Fibroblast of skin of left biceps (primary cell): ENCODE results near the gene MED13.
"Not testable (repeated sequence)": the region's sequence is repeated elsewhere in the genome, so short reads cannot be mapped to it uniquely, and the experiment has no call there.

Experiments
- DNase-seq, 2 experiments: peaks; one replicate each; pipeline ENCODE4 v3.0.0-alpha.2; 2013; ENCODE audit warnings: low read depth in 2 of 2

The MED13 gene

GRCh38 chr17:61907361-61907760 is 157.7 kb downstream of the MED13 start:
- DNase-seq = no peak

DNA sequence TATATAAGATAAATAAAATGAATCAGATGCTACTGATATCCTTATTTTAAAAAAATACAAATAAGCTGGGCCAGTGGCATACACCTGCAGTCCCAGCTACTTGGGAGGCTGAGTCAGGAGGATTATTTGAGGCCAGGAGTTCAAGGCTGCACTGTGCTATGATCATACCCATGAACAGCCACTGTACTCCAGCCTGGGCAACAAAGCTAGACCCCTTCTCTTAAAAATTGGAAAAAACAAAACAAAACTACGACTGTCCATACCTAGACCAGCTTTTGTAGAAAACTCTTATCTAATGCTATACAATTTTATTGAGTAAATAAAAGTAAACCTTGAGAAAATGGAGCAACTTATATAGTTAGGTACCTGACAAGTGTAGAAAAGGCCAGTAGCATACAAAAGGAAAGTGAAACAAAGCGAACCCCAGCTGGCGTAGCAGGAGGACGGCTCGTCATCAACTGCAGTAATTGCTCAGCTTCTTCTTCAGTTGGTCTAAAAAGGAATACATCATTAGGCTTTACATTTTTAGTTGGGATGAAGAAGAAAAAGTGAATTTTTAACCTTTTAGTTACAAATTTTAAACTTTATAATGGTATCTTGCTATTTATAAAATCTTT is 160.9 kb downstream of the MED13 start:
- DNase-seq = no peak

DNA sequence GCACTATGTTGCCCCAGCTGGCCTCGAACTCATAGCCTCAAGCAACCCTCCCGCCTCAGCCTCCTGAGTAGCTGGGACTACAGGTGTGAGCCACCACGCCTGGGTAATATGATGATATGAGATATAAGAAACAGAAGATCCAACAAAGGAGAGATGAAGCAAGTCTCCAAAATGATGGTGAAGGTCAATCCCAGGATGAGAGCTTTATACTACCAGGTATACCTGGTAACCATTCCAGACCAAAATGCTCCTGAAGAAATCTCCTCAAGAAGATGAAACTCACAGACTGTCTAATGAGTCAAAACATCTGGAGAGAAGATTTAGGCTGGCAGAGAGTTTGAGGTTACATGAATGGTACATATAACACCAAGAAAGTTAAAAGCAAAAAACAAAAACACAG is 161.8 kb downstream of the MED13 start:
- DNase-seq = no peak

DNA sequence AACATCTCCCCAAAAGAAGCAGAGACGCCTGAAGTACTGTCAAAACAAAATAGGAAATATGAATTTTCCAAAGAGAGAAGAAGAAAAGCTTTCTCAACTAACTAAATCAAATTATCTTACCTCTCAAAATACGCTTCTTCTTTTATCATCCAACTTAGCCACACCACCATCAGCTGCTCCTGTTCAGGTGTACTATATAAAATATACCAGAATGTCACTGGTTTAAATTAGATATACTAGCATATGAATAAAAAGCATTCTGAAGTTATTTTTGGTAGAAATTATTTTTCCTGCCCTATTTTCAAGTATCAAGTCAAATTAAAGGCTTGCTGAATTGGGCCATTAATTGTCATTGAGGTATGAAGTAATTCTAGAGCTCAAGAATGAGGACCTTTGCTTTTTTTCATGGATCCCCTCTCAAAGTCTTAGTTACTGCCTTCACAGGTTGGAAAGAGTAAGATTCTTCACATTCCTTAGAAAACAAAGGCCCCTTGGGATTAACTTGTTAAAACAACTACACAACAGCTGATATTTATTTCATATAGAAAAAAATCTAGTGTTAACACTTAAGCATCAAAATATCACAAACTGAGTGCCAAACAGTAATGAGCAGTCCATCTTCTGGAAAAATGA is 167.4 kb downstream of the MED13 start:
- no peak for DNase-seq

GRCh38 chr17:61895391-61895790 is 169.7 kb downstream of the MED13 start:
- DNase-seq = no peak

GRCh38 chr17:61894310-61894709 is 170.8 kb downstream of the MED13 start:
- DNase-seq = not testable (repeated sequence)
